ENCODE results near the gene ASTN1. TPM values are rescaled to one million over a fixed set of nuclear protein-coding genes. Genes with fewer than 3 reads are reported as not detected.
"Not testable (repeated sequence)": the region's sequence is repeated elsewhere in the genome, so short reads cannot be mapped to it uniquely, and the experiment has no call there.

The ASTN1 gene
- total RNA-seq, 2 experiments from 2014 or later = not detected

- intact Hi-C loops (cut with micrococcal nuclease) = no loop called here
- ChIA-PET CTCF (no interaction called here), POLR2A (no interaction called here)
- Mint-ChIP-seq H3K9me3 (peaks cover 6% of the 10 kb centered on the region), H3K4me3 (no peak overlapping the region), H3K27me3 (no peaks in the 10 kb centered on the region), H3K27ac (no peak overlapping the region), H3K36me3 (no peaks in the 10 kb centered on the region), H3K4me1 (ENCODE audit: low read depth) (no peaks in the 10 kb centered on the region)
- no peak for DNase-seq
Measured at GRCh38 chr1:177082855-177083693, 81.4 kb downstream of the ASTN1 start.

GRCh38 chr1:177080564-177080963 is 83.9 kb downstream of the ASTN1 start:
- POLR2A ChIA-PET = no interaction called here
- Mint-ChIP-seq H3K36me3 (no peaks in the 10 kb centered on the region), H3K27me3 (no peaks in the 10 kb centered on the region), H3K9me3 (peaks cover 4% of the 10 kb centered on the region), H3K4me3 (no peak overlapping the region), H3K27ac (no peak overlapping the region), H3K4me1 (ENCODE audit: low read depth) (no peaks in the 10 kb centered on the region)
- intact Hi-C loops (cut with micrococcal nuclease) = no loop called here
- CTCF ChIA-PET = no interaction called here
- DNase-seq = no peak

- peaks cover 4% of the 10 kb centered on the region for H3K9me3 Mint-ChIP-seq
- CTCF ChIA-PET = no interaction called here
- H3K4me3 Mint-ChIP-seq = no peak overlapping the region
- H3K27me3 Mint-ChIP-seq = no peaks in the 10 kb centered on the region
- no peak for DNase-seq
- POLR2A ChIA-PET = no interaction called here
- H3K36me3 Mint-ChIP-seq = no peaks in the 10 kb centered on the region
- no peak overlapping the region for H3K27ac Mint-ChIP-seq
- intact Hi-C loops (cut with micrococcal nuclease) = no loop called here
- H3K4me1 Mint-ChIP-seq (ENCODE audit: low read depth) = no peaks in the 10 kb centered on the region
Measured at GRCh38 chr1:177077734-177078499, 86.6 kb downstream of the ASTN1 start.

- no peak overlapping the region for H3K4me3 Mint-ChIP-seq
- H3K36me3 Mint-ChIP-seq = no peaks in the 10 kb centered on the region
- peaks cover 4% of the 10 kb centered on the region for H3K9me3 Mint-ChIP-seq
- H3K27me3 Mint-ChIP-seq = no peaks in the 10 kb centered on the region
- no peaks in the 10 kb centered on the region for H3K4me1 Mint-ChIP-seq (ENCODE audit: low read depth)
- H3K27ac Mint-ChIP-seq = no peak overlapping the region
- POLR2A ChIA-PET = no interaction called here
- CTCF ChIA-PET = no interaction called here
- intact Hi-C loops (cut with micrococcal nuclease) = no loop called here
- no peak for DNase-seq
Measured at GRCh38 chr1:177077006-177077405, 87.5 kb downstream of the ASTN1 start.

GRCh38 chr1:177074811-177075210 is 89.7 kb downstream of the ASTN1 start:
- intact Hi-C loops (cut with micrococcal nuclease); H3K27me3 Mint-ChIP-seq; POLR2A ChIA-PET; DNase-seq; H3K4me1 Mint-ChIP-seq (ENCODE audit: low read depth); H3K36me3 Mint-ChIP-seq; H3K4me3 Mint-ChIP-seq; H3K9me3 Mint-ChIP-seq; H3K27ac Mint-ChIP-seq; CTCF ChIA-PET: not testable (repeated sequence)

- Mint-ChIP-seq H3K9me3 (no peaks in the 10 kb centered on the region), H3K27ac (no peak overlapping the region), H3K27me3 (no peaks in the 10 kb centered on the region), H3K36me3 (no peaks in the 10 kb centered on the region), H3K4me3 (no peak overlapping the region), H3K4me1 (ENCODE audit: low read depth) (no peaks in the 10 kb centered on the region)
- ChIA-PET POLR2A (no interaction called here), CTCF (no interaction called here)
- intact Hi-C loops (cut with micrococcal nuclease) = no loop called here
- no peak for DNase-seq
Measured at GRCh38 chr1:177069490-177069889, 95.0 kb downstream of the ASTN1 start.

- no peak for DNase-seq
- no peak overlapping the region for H3K27ac Mint-ChIP-seq
- H3K4me3 Mint-ChIP-seq = no peak overlapping the region
- no peaks in the 10 kb centered on the region for H3K27me3 Mint-ChIP-seq
- no peaks in the 10 kb centered on the region for H3K9me3 Mint-ChIP-seq
- intact Hi-C loops (cut with micrococcal nuclease) = no loop called here
- CTCF ChIA-PET = no interaction called here
- no peaks in the 10 kb centered on the region for H3K4me1 Mint-ChIP-seq (ENCODE audit: low read depth)
- no peaks in the 10 kb centered on the region for H3K36me3 Mint-ChIP-seq
- POLR2A ChIA-PET = no interaction called here
Measured at GRCh38 chr1:177067752-177068410, 96.6 kb downstream of the ASTN1 start.

- Mint-ChIP-seq H3K9me3 (no peaks in the 10 kb centered on the region), H3K4me3 (no peak overlapping the region), H3K27ac (no peak overlapping the region), H3K27me3 (no peaks in the 10 kb centered on the region), H3K4me1 (ENCODE audit: low read depth) (no peaks in the 10 kb centered on the region), H3K36me3 (no peaks in the 10 kb centered on the region)
- intact Hi-C loops (cut with micrococcal nuclease) = no loop called here
- DNase-seq = no peak
- CTCF ChIA-PET = no interaction called here
- POLR2A ChIA-PET = no interaction called here
Measured at GRCh38 chr1:177065430-177065829, 99.1 kb downstream of the ASTN1 start.

GRCh38 chr1:177063648-177064047 is 100.9 kb downstream of the ASTN1 start:
- ChIA-PET CTCF (no interaction called here), POLR2A (no interaction called here)
- no peak overlapping the region for H3K4me3 Mint-ChIP-seq
- intact Hi-C loops (cut with micrococcal nuclease) = no loop called here
- H3K9me3 Mint-ChIP-seq = no peaks in the 10 kb centered on the region
- no peak for DNase-seq
- H3K27me3 Mint-ChIP-seq = no peaks in the 10 kb centered on the region
- H3K36me3 Mint-ChIP-seq = no peaks in the 10 kb centered on the region
- H3K4me1 Mint-ChIP-seq (ENCODE audit: low read depth) = no peaks in the 10 kb centered on the region
- H3K27ac Mint-ChIP-seq = no peak overlapping the region

GRCh38 chr1:177054542-177054941 is 110.0 kb downstream of the ASTN1 start:
- no peak overlapping the region for H3K4me3 Mint-ChIP-seq
- intact Hi-C loops (cut with micrococcal nuclease) = no loop called here
- CTCF ChIA-PET = no interaction called here

GRCh38 chr1:177053648-177054047 is 110.9 kb downstream of the ASTN1 start:
- H3K4me3 Mint-ChIP-seq = no peak overlapping the region
- POLR2A ChIA-PET = no interaction called here
- no peaks in the 10 kb centered on the region for H3K36me3 Mint-ChIP-seq
- intact Hi-C loops (cut with micrococcal nuclease) = no loop called here
- no peak for DNase-seq
- H3K4me1 Mint-ChIP-seq (ENCODE audit: low read depth) = no peaks in the 10 kb centered on the region
- H3K27me3 Mint-ChIP-seq = peaks cover 2% of the 10 kb centered on the region
- CTCF ChIA-PET = no interaction called here
- H3K9me3 Mint-ChIP-seq = no peaks in the 10 kb centered on the region
- H3K27ac Mint-ChIP-seq = no peak overlapping the region

More at GRCh38 chr1:177054542-177054941, 110.0 kb downstream of the ASTN1 start:
- no peaks in the 10 kb centered on the region for H3K9me3 Mint-ChIP-seq
- POLR2A ChIA-PET = no interaction called here
- DNase-seq = no peak
- no peaks in the 10 kb centered on the region for H3K27me3 Mint-ChIP-seq
- no peak overlapping the region for H3K27ac Mint-ChIP-seq
- H3K36me3 Mint-ChIP-seq = no peaks in the 10 kb centered on the region
- no peaks in the 10 kb centered on the region for H3K4me1 Mint-ChIP-seq (ENCODE audit: low read depth)

- H3K36me3 Mint-ChIP-seq = no peaks in the 10 kb centered on the region
- ChIA-PET POLR2A (no interaction called here), CTCF (no interaction called here)
- H3K4me3 Mint-ChIP-seq = no peak overlapping the region
- no peak overlapping the region for H3K27ac Mint-ChIP-seq
- no peaks in the 10 kb centered on the region for H3K4me1 Mint-ChIP-seq (ENCODE audit: low read depth)
- H3K27me3 Mint-ChIP-seq = peaks cover 2% of the 10 kb centered on the region
- DNase-seq = no peak
- H3K9me3 Mint-ChIP-seq = no peaks in the 10 kb centered on the region
- intact Hi-C loops (cut with micrococcal nuclease) = no loop called here
Measured at GRCh38 chr1:177048314-177049069, 116.0 kb downstream of the ASTN1 start.
